Coronary artery (tissue), 2 donors: ENCODE measurements around the gene ZNF860.
A peak's percentile ranks its signal among the peaks of the same experiment; 100 is the strongest.

Source experiments
- DNase-seq: peaks from one replicate; pipeline ENCODE4 v3.0.0-alpha.2; 2017; ENCODE audit warnings: low spot score
- H3K27ac ChIP-seq, 2 donors: fragments of 200-600 bp; sonication (generic); one replicate each; pipeline ENCODE4 v1.5.1; 2016 to 2019
- H3K4me3 ChIP-seq: fragments of 200-600 bp; sonication (generic); 2 replicates; pipeline ENCODE4 v1.5.1; 2016; ENCODE audit warnings: mild to moderate bottlenecking, moderate library complexity
- CTCF ChIP-seq: fragments of 200-600 bp; sonication (generic); IDR thresholded peaks from one replicate; pipeline ENCODE4 v1.5.1; 2019; ENCODE audit warnings: antibody characterized with exemption

ZNF860 gene

GRCh38 chr3:31952205-31952604 lies 29.3 kb upstream of the ZNF860 start:
- Histone ChIP-seq H3K4me3 (no peak overlapping the region), H3K27ac (no peak overlapping the region)
- no peak for DNase-seq
- TF ChIP-seq CTCF = no peak

- no peak overlapping the region for H3K27ac ChIP-seq
These were observed 28.5 kb upstream of the ZNF860 start for GRCh38 chr3:31953091-31953490.

GRCh38 chr3:31953636-31954035 lies 27.9 kb upstream of the ZNF860 start:
- TF ChIP-seq CTCF = no peak
- no peak for DNase-seq

More at GRCh38 chr3:31953091-31953490, 28.5 kb upstream of the ZNF860 start:
- no peak for DNase-seq
- H3K4me3 ChIP-seq = no peak overlapping the region
- TF ChIP-seq CTCF = no peak

GRCh38 chr3:31955581-31955980 lies 26.0 kb upstream of the ZNF860 start:
- peak; percentile 14 for DNase-seq
- H3K27ac ChIP-seq = no peak overlapping the region
- TF ChIP-seq CTCF = no peak
- no peak overlapping the region for H3K4me3 ChIP-seq

More at GRCh38 chr3:31953636-31954035, 27.9 kb upstream of the ZNF860 start:
- no peak overlapping the region for H3K4me3 ChIP-seq
- no peak overlapping the region for H3K27ac ChIP-seq

- DNase-seq = no peak
- TF ChIP-seq CTCF = no peak
- H3K27ac ChIP-seq = no peak overlapping the region
These were observed 24.4 kb upstream of the ZNF860 start for GRCh38 chr3:31957106-31957505.

GRCh38 chr3:31958701-31959152 lies 22.8 kb upstream of the ZNF860 start:
- Histone ChIP-seq H3K4me3 (no peak overlapping the region), H3K27ac (peak overlapping the region; percentile 79 to 88)
- TF ChIP-seq CTCF = no peak
- no peak for DNase-seq

More at GRCh38 chr3:31957106-31957505, 24.4 kb upstream of the ZNF860 start:
- no peak overlapping the region for H3K4me3 ChIP-seq

GRCh38 chr3:31959251-31959650 lies 22.3 kb upstream of the ZNF860 start:
- no peak for TF ChIP-seq CTCF
- Histone ChIP-seq H3K27ac (peak overlapping the region; percentile 79 to 88), H3K4me3 (peak overlapping the region; percentile 63)
- no peak for DNase-seq
